ENCODE results near the gene SHOC2.

DNA sequence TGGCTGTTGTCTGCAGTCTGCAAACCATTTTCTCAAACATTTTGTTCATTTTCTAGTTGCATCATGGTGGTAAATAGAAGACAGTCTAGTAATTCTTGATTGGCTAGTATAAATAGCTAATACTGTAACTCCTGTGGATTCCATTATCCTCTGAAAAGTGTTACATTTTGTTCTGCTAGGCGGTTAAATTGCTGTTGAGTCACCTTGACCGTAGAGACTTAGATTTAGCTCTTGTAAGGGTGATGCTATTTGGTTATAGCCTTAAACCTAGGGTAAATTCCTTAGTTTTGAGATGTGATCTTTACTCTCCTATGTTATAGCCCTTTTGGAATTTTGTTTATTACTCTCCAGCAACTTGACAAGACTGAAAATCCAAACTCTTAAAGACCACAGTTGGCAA is 58.8 kb downstream of the SHOC2 start:
- TF ChIP-seq, protein P1, sequence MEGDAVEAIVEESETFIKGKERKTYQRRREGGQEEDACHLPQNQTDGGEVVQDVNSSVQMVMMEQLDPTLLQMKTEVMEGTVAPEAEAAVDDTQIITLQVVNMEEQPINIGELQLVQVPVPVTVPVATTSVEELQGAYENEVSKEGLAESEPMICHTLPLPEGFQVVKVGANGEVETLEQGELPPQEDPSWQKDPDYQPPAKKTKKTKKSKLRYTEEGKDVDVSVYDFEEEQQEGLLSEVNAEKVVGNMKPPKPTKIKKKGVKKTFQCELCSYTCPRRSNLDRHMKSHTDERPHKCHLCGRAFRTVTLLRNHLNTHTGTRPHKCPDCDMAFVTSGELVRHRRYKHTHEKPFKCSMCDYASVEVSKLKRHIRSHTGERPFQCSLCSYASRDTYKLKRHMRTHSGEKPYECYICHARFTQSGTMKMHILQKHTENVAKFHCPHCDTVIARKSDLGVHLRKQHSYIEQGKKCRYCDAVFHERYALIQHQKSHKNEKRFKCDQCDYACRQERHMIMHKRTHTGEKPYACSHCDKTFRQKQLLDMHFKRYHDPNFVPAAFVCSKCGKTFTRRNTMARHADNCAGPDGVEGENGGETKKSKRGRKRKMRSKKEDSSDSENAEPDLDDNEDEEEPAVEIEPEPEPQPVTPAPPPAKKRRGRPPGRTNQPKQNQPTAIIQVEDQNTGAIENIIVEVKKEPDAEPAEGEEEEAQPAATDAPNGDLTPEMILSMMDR (IDR thresholded peaks at IDR 0.05) = no peak
- TF ChIP-seq POLR2AphosphoS5 (IDR thresholded peaks at IDR 0.05) (no peak), EP300 (IDR thresholded peaks at IDR 0.05) (no peak)
